Esophagus squamous epithelium (tissue), 5 donors: ENCODE data around the gene PAXX. TPM values are rescaled to one million over a fixed set of nuclear protein-coding genes. Genes with fewer than 3 reads are reported as not detected.

ENCODE experiments used
- DNase-seq: peaks from one replicate; lab custom pipeline; 2025; lab: John Stamatoyannopoulos, UW
- H3K27ac ChIP-seq, 4 donors: fragments of 200-600 bp; sonication (generic); one replicate each; pipeline ENCODE4 v1.5.1; 2016 to 2019; ENCODE audit warnings: mild to moderate bottlenecking in 1 of 4
- H3K27me3 ChIP-seq, 4 donors: fragments of 200-600 bp; sonication (generic); 1 replicate in 3 of 4; 2 replicates in 1 of 4; pipeline versions ENCODE4 v1.5.1 to v1.6.0; 2017 to 2021; ENCODE audit warnings: antibody characterized with exemption in 1 of 4
- H3K36me3 ChIP-seq, 3 donors: fragments of 200-600 bp; sonication (generic); one replicate each; pipeline ENCODE4 v1.5.1; 2016 to 2019
- H3K4me1 ChIP-seq, 3 donors: fragments of 200-600 bp; sonication (generic); one replicate each; pipeline ENCODE4 v1.5.1; 2017 to 2019
- H3K4me3 ChIP-seq, 4 donors: fragments of 200-600 bp; sonication (generic); 1 replicate in 3 of 4; 2 replicates in 1 of 4; pipeline ENCODE4 v1.5.1; 2016 to 2019; ENCODE audit warnings: mild to moderate bottlenecking in 2 of 4, moderate library complexity in 1 of 4
- H3K9me3 ChIP-seq, 3 donors: fragments of 200-600 bp; sonication (generic); one replicate each; pipeline ENCODE4 v1.5.1; 2016 to 2019
- CTCF ChIP-seq, 6 experiments: fragments of 450-650 bp in 4 of 6; fragments of 200-600 bp in 2 of 6; sonication (generic) in 2 of 6; IDR thresholded peaks; one replicate each; pipeline ENCODE4 v1.5.1; 2016 to 2019; ENCODE audit warnings: antibody characterized with exemption in 6 of 6, mild to moderate bottlenecking in 4 of 6, moderate library complexity in 4 of 6
- POLR2A ChIP-seq, 4 donors: fragments of 450-650 bp; IDR thresholded peaks; one replicate each; pipeline ENCODE4 v1.6.1; 2017; ENCODE audit warnings: antibody characterized with exemption in 4 of 4, mild to moderate bottlenecking in 4 of 4, moderate library complexity in 3 of 4
- WGBS, 2 donors: methylation state at CpG; one replicate each; pipeline ENCODE4 v1.1.5; 2018; 5-methylcytosine and 5-hydroxymethylcytosine counted together
- intact Hi-C: fragments of 100-400 bp; cut with DNase I; formaldehyde crosslinking; loops from one replicate; pipeline ENCODE4 v1.15.0; 2022
- total RNA-seq, 4 donors: library from RNA; depleted of rRNA; stranded (reverse); fragments of >200 nt; gene quantifications; one replicate each; pipeline ENCODE4 v1.1.0, GENCODE V29; 2016
- donor health status: DM: yes; HTN: yes; CAD: no.

Gene PAXX
- total RNA-seq, 4 donors from 2014 or later, result 18.3 to 56.3 (median 49.6) TPM

- DNase-seq, result no peak
- TF ChIP-seq CTCF (IDR thresholded peaks at IDR 0.05) (no peak), POLR2A (IDR thresholded peaks at IDR 0.05) (peak in 1 of 4 donors; percentile 28)
Measured at GRCh38 chr9:136977223-136977622, 15.0 kb upstream of the PAXX start, which contains the start of gene PTGDS. PTGDS (plus strand) TSS chr9:136977504; CDS start chr9:136977579, 75 bp downstream.

GRCh38 chr9:136977649-136978072 lies 14.6 kb upstream of the PAXX start:
- no peak for TF ChIP-seq POLR2A (IDR thresholded peaks at IDR 0.05)
- TF ChIP-seq CTCF (IDR thresholded peaks at IDR 0.05), result no peak
- Histone ChIP-seq H3K9me3 (no peaks in the 10 kb centered on the region), H3K4me1 (peaks cover 13 to 61% (median 23%) of the 10 kb centered on the region in 3 donors), H3K27ac (peak overlapping the region; percentile 43 to 82 (median 72)), H3K36me3 (no peaks in the 10 kb centered on the region), H3K27me3 (peaks cover 0 to 13% (median 0%) of the 10 kb centered on the region in 4 donors), H3K4me3 (peak overlapping the region; percentile 27 to 71 (median 47))
- no CpG with 5 or more reads among the region's 33 CpGs for WGBS, 2 donors
- DNase-seq, result no peak
- intact Hi-C loops, result no loop called here

More at GRCh38 chr9:136977223-136977622, 15.0 kb upstream of the PAXX start, which contains the start of gene PTGDS:
- Histone ChIP-seq H3K9me3 (no peaks in the 10 kb centered on the region), H3K4me1 (peaks cover 13 to 61% (median 23%) of the 10 kb centered on the region in 3 donors), H3K4me3 (peak within 1 kb of the TSS; percentile 27 to 71 (median 47)), H3K27me3 (peaks cover 0 to 9% (median 0%) of the 10 kb centered on the region in 4 donors), H3K27ac (peak within 1 kb of the TSS; percentile 43 to 82 (median 72)), H3K36me3 (no peaks in the 10 kb centered on the region)
- WGBS, 2 donors, result 46 to 87% methylated on average over 3 to 6 of the region's 10 CpGs
- intact Hi-C loops, result no loop called here

GRCh38 chr9:136978073-136978864 lies 14.0 kb upstream of the PAXX start:
- DNase-seq, result no peak
- no peaks in the 10 kb centered on the region for H3K36me3 ChIP-seq
- intact Hi-C loops, result no loop called here
- TF ChIP-seq POLR2A (IDR thresholded peaks at IDR 0.05) (peak in 1 of 4 donors; percentile 12), CTCF (IDR thresholded peaks at IDR 0.05) (no peak)
- peaks cover 13 to 61% (median 23%) of the 10 kb centered on the region in 3 donors for H3K4me1 ChIP-seq
- peaks cover 0 to 19% (median 0%) of the 10 kb centered on the region in 4 donors for H3K27me3 ChIP-seq
- H3K9me3 ChIP-seq, result no peaks in the 10 kb centered on the region
- H3K27ac ChIP-seq, result peak overlapping the region; percentile 43 to 82 (median 72)
- peak overlapping the region; percentile 27 to 71 (median 47) for H3K4me3 ChIP-seq
- no CpG with 5 or more reads among the region's 78 CpGs for WGBS, 2 donors

- Histone ChIP-seq H3K27ac (peak overlapping the region in 2 of 4 donors; percentile 33 to 55), H3K27me3 (peaks cover 0 to 26% (median 0%) of the 10 kb centered on the region in 4 donors), H3K36me3 (no peaks in the 10 kb centered on the region), H3K4me1 (peaks cover 13 to 58% (median 23%) of the 10 kb centered on the region in 3 donors), H3K9me3 (no peaks in the 10 kb centered on the region), H3K4me3 (peak overlapping the region in 1 of 4 donors; percentile 8)
- DNase-seq, result no peak
- WGBS, 2 donors, result 72% methylated on average over 10 of the region's 41 CpGs; no CpG with 5 or more reads in 1 of the 2 donors
- intact Hi-C loops, result no loop called here
- no peak for TF ChIP-seq CTCF (IDR thresholded peaks at IDR 0.05)
- no peak for TF ChIP-seq POLR2A (IDR thresholded peaks at IDR 0.05)
Measured at GRCh38 chr9:136978865-136979544, 13.2 kb upstream of the PAXX start.
